Measurements from ENCODE around the gene ISM2. TPM values are rescaled to one million over a fixed set of nuclear protein-coding genes. Genes with fewer than 3 reads are reported as not detected.

Gene ISM2
- total and polyA plus RNA-seq, 5 donors, result not detected

- DNase-seq (no peak), ATAC-seq (no peak)
- no peak overlapping the region for H3K27ac ChIP-seq (ENCODE audit: low read length)
- H3K9me3 ChIP-seq (ENCODE audit: control insufficient read depth, low read length), result no peaks in the 10 kb centered on the region
- H3K27me3 ChIP-seq (ENCODE audit: control insufficient read depth, insufficient read depth), result no peaks in the 10 kb centered on the region
- no peak overlapping the region for H3K4me3 ChIP-seq (ENCODE audit: low read length)
- intact Hi-C loops (cut with DNase I), result no loop called here
- no peaks in the 10 kb centered on the region for H3K4me1 ChIP-seq (ENCODE audit: control insufficient read depth, insufficient read depth, low read length)
- WGBS, result 90% methylated on average over 3 of the region's 3 CpGs
Measured at GRCh38 chr14:77424862-77425261, 73.8 kb downstream of the ISM2 start.

Other genes with a start within 250 kb of the ISM2 start
- gene NGB, start 227.6 kb downstream of the ISM2 start, total RNA-seq, result not detected
- gene NGB, start 227.6 kb downstream of the ISM2 start, polyA plus RNA-seq, result not detected
- gene POMT2, start 177.9 kb downstream of the ISM2 start, total RNA-seq, result 10 to 100 TPM; 15.2 to 21.9 (median 17.9) TPM
- 8.3 TPM for gene POMT2, start 177.9 kb downstream of the ISM2 start, polyA plus RNA-seq
- gene GSTZ1, start 177.8 kb downstream of the ISM2 start, total RNA-seq, result 1 to 10 TPM; 4.5 to 8.3 (median 5.8) TPM
- gene GSTZ1, start 177.8 kb downstream of the ISM2 start, polyA plus RNA-seq, result 8.5 TPM
- 1 to 10 TPM; 6.4 to 7.5 (median 6.7) TPM for gene TMED8, start 121.7 kb downstream of the ISM2 start, total RNA-seq
- gene TMED8, start 121.7 kb downstream of the ISM2 start, polyA plus RNA-seq, result 2.4 TPM
- gene SAMD15, start 121.4 kb downstream of the ISM2 start, total RNA-seq, result under 1 TPM in 3 of 4 donors, not detected in 1; 0.24 to 0.49 (median 0.39) TPM
- 0.07 TPM for gene SAMD15, start 121.4 kb downstream of the ISM2 start, polyA plus RNA-seq
- gene NOXRED1, start 75.3 kb downstream of the ISM2 start, total RNA-seq, result under 1 TPM in 2 of 4 donors, not detected in 2; 0.24 to 0.31 TPM
- gene NOXRED1, start 75.3 kb downstream of the ISM2 start, polyA plus RNA-seq, result 0.09 TPM
- gene VIPAS39, start 41.2 kb downstream of the ISM2 start, total RNA-seq, result 10 to 100 TPM; 10.6 to 14.7 (median 11.9) TPM
- gene VIPAS39, start 41.2 kb downstream of the ISM2 start, polyA plus RNA-seq, result 8.5 TPM
- 100 to 1,000 TPM; 115 to 211 (median 175) TPM for gene AHSA1, start 40.7 kb downstream of the ISM2 start, total RNA-seq
- gene AHSA1, start 40.7 kb downstream of the ISM2 start, polyA plus RNA-seq, result 188 TPM
- 10 to 100 TPM; 10.7 to 15.8 (median 13.0) TPM for gene SPTLC2, start 117.8 kb upstream of the ISM2 start, total RNA-seq
- gene SPTLC2, start 117.8 kb upstream of the ISM2 start, polyA plus RNA-seq, result 4.8 TPM
- gene ALKBH1, start 209.2 kb upstream of the ISM2 start, total RNA-seq, result 10 to 100 TPM in 2 of 4 donors, 1 to 10 TPM in 2; 7.2 to 10.5 (median 9.9) TPM
- gene ALKBH1, start 209.2 kb upstream of the ISM2 start, polyA plus RNA-seq, result 8.3 TPM
- gene SLIRP, start 209.3 kb upstream of the ISM2 start, total RNA-seq, result 100 to 1,000 TPM; 152 to 167 (median 154) TPM
- gene SLIRP, start 209.3 kb upstream of the ISM2 start, polyA plus RNA-seq, result 610 TPM